HCT116 (cell line): ENCODE measurements around the gene SBNO2. TPM values are rescaled to one million over a fixed set of nuclear protein-coding genes. Genes with fewer than 3 reads are reported as not detected.

Source experiments
- ATAC-seq: fragments of 200-7000 bp; cut with Tn5 transposase; 2 replicates; pipeline ENCODE4 v1.9.1; 2020; ENCODE audit warnings: mild to moderate bottlenecking, moderate library complexity
- BruUV-seq: library from RNA; stranded (reverse); fragments of 400-500 nt; replicated peaks from 2 replicates; lab custom pipeline; 2021; lab: Mats Ljungman, UMichigan
- CTCF ChIA-PET: fragments of 300-600 bp; sonication (Branson Sonifier 250); formaldehyde crosslinking; loops from one replicate; lab custom pipeline; 2021; ENCODE audit warnings: antibody characterized with exemption; lab: Charles Lee
- POLR2A ChIA-PET: fragments of 300-600, 350-600 bp; sonication (Branson Sonifier 250); formaldehyde crosslinking; loops from one replicate; lab custom pipeline; 2021; ENCODE audit warnings: antibody characterized with exemption; lab: Charles Lee
- RAD21 ChIA-PET, 2 experiments: fragments of 300-600 bp; sonication (Branson Sonifier 250); formaldehyde crosslinking; loops; one replicate each; lab custom pipeline; 2023; ENCODE audit warnings: low total read pairs in 2 of 2; ENCODE audit not compliant: uncharacterized antibody in 2 of 2, unreplicated experiment in 2 of 2, low non-redundant PET in 1 of 2; lab: Charles Lee
- DNase-seq: peaks from one replicate; pipeline ENCODE4 v3.0.0-alpha.2; 2010; ENCODE audit warnings: low read depth, low spot score
- H2AFZ ChIP-seq: fragments of 200-600 bp; shearing (Covaris generic), sonication (generic); 2 replicates; pipeline ENCODE4 v1.6.1; 2017; ENCODE audit warnings: low read depth, mixed run types, mixed read lengths, antibody characterized with exemption, low read length; ENCODE audit not compliant: poor library complexity, severe bottlenecking
- H3K27ac ChIP-seq: 2 replicates; pipeline ENCODE4 v1.5.1; 2012; ENCODE audit warnings: low read depth, low read length
- H3K27me3 ChIP-seq: fragments of 200-600 bp; sonication (generic); 2 replicates; pipeline ENCODE4 v1.6.1; 2016; ENCODE audit warnings: mixed run types, low read length, mixed read lengths; ENCODE audit not compliant: insufficient read depth
- H3K36me3 ChIP-seq, 2 experiments: fragments of 200-500 bp in 1 of 2; fragments of 200-600 bp in 1 of 2; sonication (Bioruptor generic) in 1 of 2; sonication (generic) in 1 of 2; 2 replicates each; pipeline versions ENCODE4 v1.5.1 to v1.6.1; 2014 to 2016; ENCODE audit warnings: low read length in 2 of 2, inconsistent platforms in 1 of 2, mixed read lengths in 1 of 2, mixed run types in 1 of 2; ENCODE audit not compliant: insufficient read depth in 2 of 2, control insufficient read depth in 1 of 2
- H3K4me1 ChIP-seq, 2 experiments: fragments of 200-600 bp in 1 of 2; sonication (generic) in 1 of 2; 2 replicates each; pipeline versions ENCODE4 v1.5.1 to v1.6.1; 2012 to 2017; ENCODE audit warnings: low read length in 2 of 2, inconsistent platforms in 1 of 2, mild to moderate bottlenecking in 1 of 2, mixed read lengths in 1 of 2, mixed run types in 1 of 2, moderate library complexity in 1 of 2; ENCODE audit not compliant: insufficient read depth in 2 of 2, control insufficient read depth in 1 of 2
- H3K4me2 ChIP-seq: fragments of 200-600 bp; sonication (generic); 2 replicates; pipeline ENCODE4 v1.6.1; 2017; ENCODE audit warnings: mixed run types, low read length, mixed read lengths
- H3K4me3 ChIP-seq, 2 experiments: fragments of 200-600 bp in 1 of 2; sonication (generic) in 1 of 2; replicated peaks in 1 of 2; 2 replicates each; pipeline ENCODE4 v1.5.1; 2011 to 2016; ENCODE audit warnings: low read length in 2 of 2, control low read depth in 1 of 2, low read depth in 1 of 2, mild to moderate bottlenecking in 1 of 2, mixed read lengths in 1 of 2, mixed run types in 1 of 2
- H3K79me2 ChIP-seq: fragments of 200-600 bp; sonication (generic); 2 replicates; pipeline ENCODE4 v1.6.1; 2017; ENCODE audit warnings: mild to moderate bottlenecking, mixed run types, low read length, moderate library complexity, mixed read lengths; ENCODE audit not compliant: insufficient read depth
- H3K9ac ChIP-seq: fragments of 200-600 bp; sonication (generic); 2 replicates; pipeline ENCODE4 v1.6.1; 2016; ENCODE audit warnings: low read length, mixed read lengths
- H3K9me2 ChIP-seq: fragments of 200-600 bp; sonication (generic), shearing (Covaris generic); 2 replicates; pipeline ENCODE4 v1.6.1; 2017; ENCODE audit warnings: mixed run types, mild to moderate bottlenecking, moderate library complexity; ENCODE audit not compliant: insufficient read depth
- H3K9me3 ChIP-seq, 2 experiments: fragments of 200-500 bp in 1 of 2; fragments of 200-600 bp in 1 of 2; sonication (Bioruptor generic) in 1 of 2; sonication (generic) in 1 of 2; 2 replicates each; pipeline ENCODE4 v1.6.1; 2014 to 2017; ENCODE audit warnings: low read length in 2 of 2, mixed read lengths in 2 of 2, inconsistent platforms in 1 of 2, low read depth in 1 of 2, mild to moderate bottlenecking in 1 of 2, mixed run types in 1 of 2, moderate library complexity in 1 of 2; ENCODE audit not compliant: control insufficient read depth in 1 of 2, insufficient read depth in 1 of 2
- H4K20me1 ChIP-seq: fragments of 200-600 bp; sonication (generic), shearing (Covaris generic); 2 replicates; pipeline ENCODE4 v1.6.1; 2017; ENCODE audit warnings: mixed run types, mild to moderate bottlenecking, moderate library complexity; ENCODE audit not compliant: insufficient read depth
- CBX3 ChIP-seq: IDR thresholded peaks from 2 replicates; pipeline ENCODE4 v1.6.1; 2012; ENCODE audit warnings: low read depth
- CEBPB ChIP-seq: IDR thresholded peaks from 2 replicates; pipeline ENCODE4 v1.6.1; 2012; ENCODE audit warnings: low read depth
- EGR1 ChIP-seq: IDR thresholded peaks from 2 replicates; pipeline ENCODE4 v1.6.1; 2012; ENCODE audit warnings: low read depth
- ELF1 ChIP-seq: IDR thresholded peaks from 2 replicates; pipeline ENCODE4 v1.6.1; 2012; ENCODE audit warnings: low read depth, borderline replicate concordance
- EZH2phosphoT487 ChIP-seq: fragments of 200-600 bp; IDR thresholded peaks from 2 replicates; pipeline ENCODE4 v1.6.1; 2018; ENCODE audit warnings: antibody characterized with exemption, borderline replicate concordance
- FOSL1 ChIP-seq: IDR thresholded peaks from 2 replicates; pipeline ENCODE4 v1.6.1; 2012; ENCODE audit warnings: low read depth
- JUND ChIP-seq: IDR thresholded peaks from 2 replicates; pipeline ENCODE4 v1.6.1; 2012
- MAX ChIP-seq: IDR thresholded peaks from 2 replicates; pipeline ENCODE4 v1.6.1; 2012
- POLR2AphosphoS5 ChIP-seq: IDR thresholded peaks from 2 replicates; pipeline ENCODE4 v1.6.1; 2011; ENCODE audit warnings: mild to moderate bottlenecking, low read depth, low read length, moderate library complexity
- RAD21 ChIP-seq: IDR thresholded peaks from 2 replicates; pipeline ENCODE4 v1.6.1; 2012; ENCODE audit warnings: low read depth, mild to moderate bottlenecking
- SIN3A ChIP-seq: IDR thresholded peaks from 2 replicates; pipeline ENCODE4 v1.6.1; 2012; ENCODE audit warnings: low read depth
- SP1 ChIP-seq: IDR thresholded peaks from 2 replicates; pipeline ENCODE4 v1.6.1; 2012; ENCODE audit warnings: low read depth
- SRF ChIP-seq: IDR thresholded peaks from 2 replicates; pipeline ENCODE4 v1.6.1; 2012; ENCODE audit warnings: low read depth
- TCF7L2 ChIP-seq: IDR thresholded peaks from 2 replicates; pipeline ENCODE4 v1.7.0; 2011; ENCODE audit warnings: borderline replicate concordance, inconsistent platforms; ENCODE audit not compliant: insufficient read depth, insufficient read length; ENCODE audit errors: extremely low read depth
- YY1 ChIP-seq: IDR thresholded peaks from 2 replicates; pipeline ENCODE4 v1.6.1; 2011; ENCODE audit warnings: low read length, low read depth, moderate library complexity, mild to moderate bottlenecking; ENCODE audit not compliant: insufficient replicate concordance; ENCODE audit errors: extremely low read depth
- ZFX ChIP-seq: fragments of 450-650 bp; IDR thresholded peaks from 2 replicates; pipeline ENCODE4 v1.6.1; 2017
- intact Hi-C: fragments of 100-400 bp; cut with micrococcal nuclease; formaldehyde crosslinking; loops from 2 replicates; pipeline ENCODE4 v1.10.0; 2022
- total RNA-seq: library from RNA; stranded (reverse); gene quantifications from one replicate; pipeline ENCODE4 v1.2.1, GENCODE V29; 2021; ENCODE audit not compliant: unreplicated experiment
- TF ChIP-seq, protein P1 (sequence below): IDR thresholded peaks from 2 replicates; pipeline ENCODE4 v1.6.1; 2012
- TF ChIP-seq, protein P2 (sequence below): IDR thresholded peaks from 2 replicates; pipeline ENCODE4 v1.6.1; 2011; ENCODE audit warnings: mild to moderate bottlenecking, low read length, moderate library complexity; ENCODE audit not compliant: insufficient replicate concordance; ENCODE audit errors: extremely low read depth
- TF ChIP-seq, protein P3 (sequence below): IDR thresholded peaks from 2 replicates; pipeline ENCODE4 v1.6.1; 2012; ENCODE audit warnings: low read depth

SBNO2 gene
- total RNA-seq, 1 experiment from 2014 or later, result 66.4 TPM

DNA sequence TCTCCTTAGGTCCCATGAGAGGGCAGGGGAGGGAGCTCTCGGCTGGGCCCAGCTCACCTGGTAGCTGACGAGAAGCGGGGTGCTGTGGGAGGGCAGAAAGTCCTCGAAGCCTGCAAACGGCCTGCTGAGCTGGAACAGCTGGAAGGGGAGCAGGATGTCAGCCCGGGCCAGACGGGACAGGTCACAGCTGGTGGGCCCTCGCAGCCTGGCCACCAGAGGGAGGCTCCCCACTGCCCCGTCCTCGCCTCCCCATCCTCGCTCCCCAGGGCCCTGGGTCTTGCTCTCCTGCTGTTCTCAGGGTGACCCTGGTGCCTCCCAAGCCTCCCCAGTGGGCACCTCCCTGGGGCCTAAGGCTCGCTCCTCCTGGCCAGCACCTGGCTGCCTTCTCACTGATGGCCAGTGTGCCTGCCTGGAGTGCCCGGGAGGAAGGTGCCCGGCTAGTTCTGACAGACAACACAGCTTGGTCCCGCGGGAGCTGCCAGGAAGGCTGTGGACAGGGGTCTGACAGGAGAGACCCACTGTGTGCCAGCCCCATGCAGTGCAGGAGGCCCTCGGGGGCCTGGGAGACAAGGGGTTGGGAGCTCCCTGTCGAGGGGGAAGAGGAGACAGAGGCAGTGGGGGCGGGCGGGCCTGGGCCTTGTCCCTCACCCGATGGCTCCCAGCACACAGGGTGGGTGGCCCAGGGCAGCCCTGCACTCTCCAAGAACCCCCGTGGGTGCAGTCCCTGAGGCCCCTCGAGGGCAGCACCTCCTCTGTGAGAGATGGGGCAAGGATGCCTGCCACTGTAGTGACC is 50.0 kb downstream of the SBNO2 start (continued):
- no peak for TF ChIP-seq YY1

GRCh38 chr19:1123381-1123780 is 50.7 kb downstream of the SBNO2 start:
- intact Hi-C loops, result no loop called here
- ATAC-seq, result peak; percentile 18
- Histone ChIP-seq H3K4me1 (peaks cover 0 to 13% of the 10 kb centered on the region in 2 experiments; a peak in 2 of 4 replicates), H3K9me3 (no peaks in the 10 kb centered on the region), H2AFZ (no peak overlapping the region), H3K27ac (peak overlapping the region; percentile 51; the same call in 1 of the 2 replicates), H3K36me3 (peaks cover 15 to 51% of the 10 kb centered on the region in 2 experiments; a peak in 3 of 4 replicates), H3K79me2 (peaks cover 12% of the 10 kb centered on the region; the same call in 1 of the 2 replicates), H3K4me2 (no peak overlapping the region), H4K20me1 (no peaks in the 10 kb centered on the region), H3K27me3 (no peaks in the 10 kb centered on the region), H3K9ac (no peak overlapping the region), H3K4me3 (no peak overlapping the region), H3K9me2 (no peaks in the 10 kb centered on the region)
- TF ChIP-seq SP1 (no peak), TCF7L2 (no peak), RAD21 (no peak), EGR1 (no peak), YY1 (no peak), ZFX (no peak), SRF (no peak), MAX (no peak), POLR2AphosphoS5 (no peak), EZH2phosphoT487 (no peak), SIN3A (no peak), ELF1 (no peak), CBX3 (no peak), CEBPB (no peak), JUND (no peak), FOSL1 (no peak)
- TF ChIP-seq, protein P1, sequence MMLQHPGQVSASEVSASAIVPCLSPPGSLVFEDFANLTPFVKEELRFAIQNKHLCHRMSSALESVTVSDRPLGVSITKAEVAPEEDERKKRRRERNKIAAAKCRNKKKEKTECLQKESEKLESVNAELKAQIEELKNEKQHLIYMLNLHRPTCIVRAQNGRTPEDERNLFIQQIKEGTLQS, result no peak
- TF ChIP-seq, protein P2, sequence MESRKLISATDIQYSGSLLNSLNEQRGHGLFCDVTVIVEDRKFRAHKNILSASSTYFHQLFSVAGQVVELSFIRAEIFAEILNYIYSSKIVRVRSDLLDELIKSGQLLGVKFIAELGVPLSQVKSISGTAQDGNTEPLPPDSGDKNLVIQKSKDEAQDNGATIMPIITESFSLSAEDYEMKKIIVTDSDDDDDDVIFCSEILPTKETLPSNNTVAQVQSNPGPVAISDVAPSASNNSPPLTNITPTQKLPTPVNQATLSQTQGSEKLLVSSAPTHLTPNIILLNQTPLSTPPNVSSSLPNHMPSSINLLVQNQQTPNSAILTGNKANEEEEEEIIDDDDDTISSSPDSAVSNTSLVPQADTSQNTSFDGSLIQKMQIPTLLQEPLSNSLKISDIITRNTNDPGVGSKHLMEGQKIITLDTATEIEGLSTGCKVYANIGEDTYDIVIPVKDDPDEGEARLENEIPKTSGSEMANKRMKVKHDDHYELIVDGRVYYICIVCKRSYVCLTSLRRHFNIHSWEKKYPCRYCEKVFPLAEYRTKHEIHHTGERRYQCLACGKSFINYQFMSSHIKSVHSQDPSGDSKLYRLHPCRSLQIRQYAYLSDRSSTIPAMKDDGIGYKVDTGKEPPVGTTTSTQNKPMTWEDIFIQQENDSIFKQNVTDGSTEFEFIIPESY, result no peak
- TF ChIP-seq, protein P3, sequence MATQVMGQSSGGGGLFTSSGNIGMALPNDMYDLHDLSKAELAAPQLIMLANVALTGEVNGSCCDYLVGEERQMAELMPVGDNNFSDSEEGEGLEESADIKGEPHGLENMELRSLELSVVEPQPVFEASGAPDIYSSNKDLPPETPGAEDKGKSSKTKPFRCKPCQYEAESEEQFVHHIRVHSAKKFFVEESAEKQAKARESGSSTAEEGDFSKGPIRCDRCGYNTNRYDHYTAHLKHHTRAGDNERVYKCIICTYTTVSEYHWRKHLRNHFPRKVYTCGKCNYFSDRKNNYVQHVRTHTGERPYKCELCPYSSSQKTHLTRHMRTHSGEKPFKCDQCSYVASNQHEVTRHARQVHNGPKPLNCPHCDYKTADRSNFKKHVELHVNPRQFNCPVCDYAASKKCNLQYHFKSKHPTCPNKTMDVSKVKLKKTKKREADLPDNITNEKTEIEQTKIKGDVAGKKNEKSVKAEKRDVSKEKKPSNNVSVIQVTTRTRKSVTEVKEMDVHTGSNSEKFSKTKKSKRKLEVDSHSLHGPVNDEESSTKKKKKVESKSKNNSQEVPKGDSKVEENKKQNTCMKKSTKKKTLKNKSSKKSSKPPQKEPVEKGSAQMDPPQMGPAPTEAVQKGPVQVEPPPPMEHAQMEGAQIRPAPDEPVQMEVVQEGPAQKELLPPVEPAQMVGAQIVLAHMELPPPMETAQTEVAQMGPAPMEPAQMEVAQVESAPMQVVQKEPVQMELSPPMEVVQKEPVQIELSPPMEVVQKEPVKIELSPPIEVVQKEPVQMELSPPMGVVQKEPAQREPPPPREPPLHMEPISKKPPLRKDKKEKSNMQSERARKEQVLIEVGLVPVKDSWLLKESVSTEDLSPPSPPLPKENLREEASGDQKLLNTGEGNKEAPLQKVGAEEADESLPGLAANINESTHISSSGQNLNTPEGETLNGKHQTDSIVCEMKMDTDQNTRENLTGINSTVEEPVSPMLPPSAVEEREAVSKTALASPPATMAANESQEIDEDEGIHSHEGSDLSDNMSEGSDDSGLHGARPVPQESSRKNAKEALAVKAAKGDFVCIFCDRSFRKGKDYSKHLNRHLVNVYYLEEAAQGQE, result no peak
- no peak for DNase-seq
- no TSS peak for BruUV-seq
- POLR2A ChIA-PET, result interaction anchor here (1.4 kb wide), 1 partner anchor 11 kb away, joined by 4 read pairs; no protein-coding TSS in a partner anchor
- CTCF ChIA-PET, result interaction anchor here (1.5 kb wide), 1 partner anchor 10 kb away, joined by 5 read pairs; no protein-coding TSS in a partner anchor
- RAD21 ChIA-PET, result interaction anchor here in 1 of 2 experiments (1.5 kb wide), 1 partner anchor 10 kb away, joined by 5 read pairs; no protein-coding TSS in a partner anchor
